Measurements from ENCODE around the gene OLIG2. TPM values are rescaled to one million over a fixed set of nuclear protein-coding genes. Genes with fewer than 3 reads are reported as not detected.
A peak's percentile ranks its signal among the peaks of the same experiment; 100 is the strongest.

OLIG2 gene
- total RNA-seq, 1 donor from 2014 or later: not detected

DNA sequence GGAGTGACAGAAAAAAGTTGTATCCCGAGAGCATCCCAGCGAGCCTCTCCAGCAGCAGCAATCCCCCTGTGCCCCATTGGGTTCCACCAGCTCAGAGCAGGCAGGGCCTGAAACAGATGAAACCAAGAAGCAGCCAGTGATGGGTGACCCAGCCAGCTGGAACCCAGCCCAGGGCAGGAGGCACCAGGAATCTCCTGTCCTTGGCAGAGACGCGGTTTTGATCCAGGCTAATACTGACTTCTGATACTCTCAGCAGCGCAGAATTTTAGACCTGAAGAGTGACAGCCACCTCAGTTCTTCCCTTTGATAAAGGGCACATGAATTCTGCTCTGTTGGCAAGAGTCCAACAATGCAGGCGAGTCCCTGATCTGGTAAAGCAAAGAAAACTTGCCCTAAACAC, 32.8 kb downstream of the OLIG2 start:
- ATAC-seq (peak; percentile 92), DNase-seq (peak; percentile 85)
- intact Hi-C loops (cut with micrococcal nuclease): no loop called here

DNA sequence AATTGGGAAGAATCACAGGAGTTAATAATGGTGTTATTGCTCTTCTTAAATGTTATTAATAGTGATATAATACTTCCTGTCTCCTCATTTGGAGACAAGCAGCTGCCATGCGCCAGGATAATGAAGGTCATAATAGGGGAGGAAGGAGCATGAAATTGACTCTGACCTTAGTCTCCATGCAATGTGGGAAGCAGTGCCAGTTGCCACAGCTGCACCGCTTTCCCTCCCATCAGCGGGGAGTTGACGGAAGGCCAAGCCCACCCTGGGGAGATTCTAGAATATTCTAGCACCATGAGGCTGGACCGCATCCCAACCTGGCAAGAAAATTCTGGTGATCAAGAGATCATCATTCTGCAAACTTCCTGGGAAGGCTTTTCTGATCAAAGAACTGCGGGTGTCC, 33.2 kb downstream of the OLIG2 start:
- intact Hi-C loops (cut with micrococcal nuclease): no loop called here
- DNase-seq (no peak), ATAC-seq (peak; percentile 12)

DNA sequence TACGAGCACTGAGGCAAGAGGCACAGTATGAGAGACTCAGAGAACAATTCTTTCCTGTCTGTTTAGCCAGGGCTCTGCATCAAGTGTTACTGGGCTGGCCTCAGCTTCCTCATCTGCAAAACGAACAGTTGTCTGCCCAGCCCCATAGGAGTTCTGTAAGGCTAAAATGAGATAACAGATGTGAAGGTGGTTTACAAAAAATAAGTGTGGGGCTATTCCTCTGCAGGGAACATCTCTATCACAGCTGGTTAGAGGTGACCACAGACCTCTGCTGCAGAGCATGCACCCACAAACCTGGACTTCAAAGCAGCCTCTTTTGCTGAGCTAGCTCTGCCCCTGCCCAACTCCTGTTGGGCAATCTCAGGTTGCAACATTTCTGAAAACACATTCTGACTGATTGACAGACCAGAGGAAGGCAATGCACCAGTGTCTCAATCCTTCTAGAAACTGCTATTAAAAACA, 33.7 kb downstream of the OLIG2 start:
- intact Hi-C loops (cut with micrococcal nuclease): no loop called here
- ATAC-seq (peak; percentile 61), DNase-seq (no peak)

DNA sequence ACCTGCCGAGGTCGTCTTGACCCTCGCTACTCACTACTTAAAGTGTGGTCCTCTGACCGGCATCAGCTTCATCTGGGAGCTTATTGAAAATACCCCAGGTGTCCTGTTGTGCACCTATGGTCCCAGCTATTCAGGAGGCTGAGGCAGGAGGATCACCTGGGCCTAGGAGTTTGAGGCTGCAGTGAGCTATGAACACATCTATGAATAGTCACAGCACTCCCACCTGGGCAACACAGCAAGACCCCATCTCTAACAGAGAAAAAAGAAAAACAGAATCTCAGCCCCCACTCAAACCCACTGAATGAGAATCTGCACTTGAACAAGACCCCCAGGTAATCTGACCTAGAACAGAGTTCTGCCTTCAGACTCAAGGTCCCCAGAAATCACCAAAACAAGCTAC, 35.5 kb downstream of the OLIG2 start:
- intact Hi-C loops (cut with micrococcal nuclease): no loop called here
- ATAC-seq (no peak), DNase-seq (no peak)

DNA sequence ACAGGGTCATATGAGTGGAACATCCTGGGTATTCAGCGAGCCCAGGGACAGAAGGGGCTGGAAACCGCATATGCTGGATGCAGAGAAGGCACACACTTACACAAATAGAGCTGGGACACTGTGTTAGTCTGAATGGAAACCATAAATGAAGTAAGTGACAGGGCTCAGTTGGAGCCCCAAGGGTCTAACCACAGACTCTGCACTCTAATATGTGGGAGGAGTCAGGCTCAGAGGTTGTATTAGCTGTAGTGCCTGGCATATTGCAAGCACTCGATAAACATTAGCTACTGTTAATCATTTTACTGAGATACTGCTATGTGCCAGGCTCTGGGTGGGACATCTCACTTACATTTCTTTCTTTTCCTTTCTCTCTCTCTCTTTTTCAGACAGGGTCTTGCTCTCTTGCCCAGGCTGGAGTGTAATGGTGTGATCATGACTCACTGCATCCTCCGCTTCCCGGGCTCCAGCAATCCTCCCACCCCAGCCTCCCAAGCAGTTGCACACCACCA, 37.7 kb downstream of the OLIG2 start:
- DNase-seq: no peak
- intact Hi-C loops (cut with micrococcal nuclease): no loop called here
- ATAC-seq: no peak

DNA sequence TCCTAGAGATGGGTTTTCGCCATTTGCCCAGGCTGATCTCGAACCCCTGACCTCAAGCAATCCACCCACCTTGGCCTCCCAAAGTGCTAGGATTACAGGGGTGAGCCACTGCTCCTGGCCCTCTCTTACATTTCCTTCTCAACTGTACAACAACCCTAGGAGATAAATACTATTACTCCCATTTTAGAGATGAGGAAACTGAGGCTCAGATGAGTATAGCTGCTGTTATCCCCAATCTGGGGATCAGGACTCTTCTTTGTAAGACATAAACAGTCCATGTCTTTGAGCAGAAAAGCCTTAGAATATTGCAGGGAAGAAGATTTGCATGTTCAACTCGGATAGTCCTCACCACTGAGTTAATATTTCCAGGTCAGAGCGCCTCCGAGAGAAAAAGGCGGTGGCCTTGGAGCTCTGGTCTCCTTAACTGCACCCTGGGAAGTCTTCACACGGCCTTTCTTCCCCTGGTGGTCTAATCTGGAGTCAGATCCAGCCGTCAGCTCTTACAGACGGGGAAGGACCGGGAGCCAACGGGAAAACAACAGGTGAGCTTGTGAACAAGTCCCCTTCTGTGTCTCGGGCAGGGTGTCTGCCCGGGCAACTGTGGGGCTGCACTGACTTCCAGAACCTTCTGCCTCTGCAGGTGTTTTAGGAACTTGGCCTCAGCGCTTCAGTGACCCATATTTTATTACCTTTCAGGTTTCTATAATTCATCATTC, 38.3 kb downstream of the OLIG2 start:
- intact Hi-C loops (cut with micrococcal nuclease): no loop called here
- DNase-seq: no peak
- ATAC-seq: no peak

DNA sequence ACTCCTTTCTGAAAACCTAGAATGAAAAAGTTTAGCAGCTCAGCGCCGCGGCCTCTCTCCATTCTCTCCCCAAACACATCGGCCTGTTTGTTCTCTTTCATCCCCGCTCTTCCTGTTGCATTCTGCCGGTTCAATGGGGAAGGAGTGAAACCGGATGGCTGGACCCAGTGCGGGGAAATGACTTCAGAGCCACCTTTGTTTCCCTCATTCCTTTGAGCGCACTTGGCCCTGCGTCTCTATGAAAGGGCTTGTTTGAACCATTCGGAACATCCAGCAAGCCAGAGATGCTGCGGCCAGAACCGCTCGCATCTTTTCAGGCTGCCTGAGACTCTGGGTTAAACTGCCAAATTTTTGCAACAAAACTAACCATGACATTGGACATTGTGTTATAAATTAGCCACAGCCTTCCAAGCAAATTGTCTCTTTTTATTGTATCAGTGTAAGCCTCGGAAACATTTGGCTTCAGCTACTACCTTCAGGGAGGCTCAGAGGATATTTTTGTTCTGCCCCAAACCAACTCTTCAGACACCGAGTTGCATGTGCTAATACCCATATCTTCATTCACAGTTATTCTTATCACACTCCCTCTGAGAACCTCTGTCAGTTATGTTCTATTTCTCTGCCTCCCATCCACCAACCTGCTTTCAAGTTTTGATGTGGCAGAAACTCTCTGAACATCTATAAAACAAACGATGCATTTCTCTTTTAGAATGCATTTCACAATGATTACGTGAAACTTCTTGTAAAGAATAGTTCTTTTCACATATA, 39.1 kb downstream of the OLIG2 start:
- DNase-seq: no peak
- intact Hi-C loops (cut with micrococcal nuclease): no loop called here
- no peak for ATAC-seq

DNA sequence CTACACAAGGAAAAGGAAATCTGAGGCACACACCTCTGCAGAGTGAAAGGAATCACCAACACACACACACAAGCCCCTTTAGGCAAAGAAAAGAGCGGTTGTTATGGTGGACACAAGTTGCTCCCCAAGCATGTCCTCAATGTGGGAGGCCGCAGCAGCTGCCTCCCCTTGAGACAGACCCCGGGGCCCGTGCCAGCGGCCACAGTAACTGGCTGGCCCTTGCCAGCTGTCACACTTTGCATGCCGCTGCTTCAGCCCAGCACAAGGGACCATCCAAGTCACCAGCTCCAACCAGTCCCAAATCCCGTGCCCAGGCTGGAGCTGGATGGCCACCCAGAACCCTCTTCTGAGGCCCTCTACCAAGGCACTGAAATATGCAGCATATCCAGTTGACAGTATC, 41.3 kb downstream of the OLIG2 start:
- ATAC-seq: no peak
- DNase-seq: no peak
- intact Hi-C loops (cut with micrococcal nuclease): no loop called here

DNA sequence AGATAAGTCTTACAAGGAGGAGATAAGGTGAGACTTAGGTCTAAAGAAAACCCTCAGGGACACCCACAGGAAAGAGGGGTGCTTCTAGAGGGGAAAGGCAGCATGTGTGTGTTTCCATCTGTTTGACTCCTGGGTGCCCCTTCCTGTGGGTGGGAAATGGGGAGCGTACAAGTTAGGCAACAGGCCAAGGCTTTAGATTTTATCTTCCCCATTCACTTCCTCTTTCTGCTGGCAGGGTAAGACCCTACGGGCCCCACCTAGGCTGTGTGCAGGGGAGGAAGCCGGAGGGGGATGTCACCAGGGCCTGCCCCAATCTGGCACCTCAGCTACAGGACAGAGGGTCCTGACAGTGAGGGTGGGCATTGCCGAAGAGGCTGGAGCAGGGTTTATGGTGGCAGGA, 41.7 kb downstream of the OLIG2 start:
- intact Hi-C loops (cut with micrococcal nuclease): no loop called here
- DNase-seq (no peak), ATAC-seq (no peak)

DNA sequence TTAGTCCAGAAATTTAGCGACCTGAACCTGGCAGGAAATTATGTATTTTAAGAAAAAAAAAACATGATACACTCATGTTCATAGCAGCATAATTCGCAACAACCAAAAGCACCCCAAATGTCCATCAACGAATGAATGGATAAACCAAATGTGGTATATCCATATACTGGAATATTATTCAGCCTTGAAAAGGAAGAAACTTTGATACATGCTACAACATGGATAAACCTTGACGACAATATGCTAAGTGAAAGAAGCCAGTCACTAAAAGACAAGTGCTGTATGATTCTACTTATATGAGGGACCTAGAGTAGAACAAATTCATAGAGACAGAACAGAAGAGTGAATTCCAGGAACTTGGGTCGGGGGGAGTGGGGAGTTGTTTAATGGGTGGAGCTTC, 43.5 kb downstream of the OLIG2 start:
- intact Hi-C loops (cut with micrococcal nuclease): no loop called here
- ATAC-seq: no peak
- DNase-seq: no peak

DNA sequence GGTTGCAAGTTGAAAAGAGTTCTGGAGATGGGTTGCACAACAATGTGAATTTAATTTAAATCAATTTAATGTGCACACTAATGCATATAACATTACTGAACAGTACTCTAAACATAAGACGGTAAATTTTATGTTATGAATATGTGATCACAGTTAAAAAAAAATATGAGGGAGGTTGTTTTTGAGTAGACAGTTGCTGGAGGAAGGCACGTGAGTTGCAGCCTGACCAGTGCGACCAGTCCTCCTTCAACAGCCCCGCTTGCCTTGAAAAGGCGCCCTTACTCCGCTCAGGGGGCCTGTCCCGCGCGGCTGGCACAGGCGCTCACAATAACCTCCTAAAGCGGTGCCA, 43.9 kb downstream of the OLIG2 start:
- ATAC-seq: no peak
- intact Hi-C loops (cut with micrococcal nuclease): no loop called here

DNA sequence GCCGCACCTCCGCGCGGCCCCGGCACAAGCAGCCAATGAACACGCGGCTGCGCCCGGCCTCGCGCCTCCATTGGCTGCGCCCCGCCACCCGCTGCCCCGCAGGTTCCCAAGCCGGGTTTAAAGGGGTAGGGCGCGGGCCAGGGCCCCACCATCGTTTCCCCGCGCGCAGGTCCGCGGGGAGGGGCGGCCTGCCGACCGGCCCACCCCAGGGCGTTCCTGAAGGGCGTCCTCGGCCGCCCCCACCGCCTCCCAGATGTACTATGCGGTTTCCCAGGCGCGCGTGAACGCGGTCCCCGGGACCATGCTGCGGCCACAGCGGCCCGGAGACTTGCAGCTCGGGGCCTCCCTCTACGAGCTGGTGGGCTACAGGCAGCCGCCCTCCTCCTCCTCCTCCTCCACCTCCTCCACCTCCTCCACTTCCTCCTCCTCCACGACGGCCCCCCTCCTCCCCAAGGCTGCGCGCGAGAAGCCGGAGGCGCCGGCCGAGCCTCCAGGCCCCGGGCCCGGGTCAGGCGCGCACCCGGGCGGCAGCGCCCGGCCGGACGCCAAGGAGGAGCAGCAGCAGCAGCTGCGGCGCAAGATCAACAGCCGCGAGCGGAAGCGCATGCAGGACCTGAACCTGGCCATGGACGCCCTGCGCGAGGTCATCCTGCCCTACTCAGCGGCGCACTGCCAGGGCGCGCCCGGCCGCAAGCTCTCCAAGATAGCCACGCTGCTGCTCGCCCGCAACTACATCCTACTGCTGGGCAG, 44.4 kb downstream of the OLIG2 start, which contains the start of gene OLIG1:
TSS of gene OLIG1 (plus strand) at position 148 of the 750 bp plus-strand sequence. CDS start at position 254, 106 bp downstream.
- intact Hi-C loops (cut with micrococcal nuclease): no loop called here
- peak; percentile 82 for DNase-seq
- peak; percentile 98 for ATAC-seq

More for the DNA sequence above, 43.9 kb downstream of the OLIG2 start:
- DNase-seq: no peak

DNA sequence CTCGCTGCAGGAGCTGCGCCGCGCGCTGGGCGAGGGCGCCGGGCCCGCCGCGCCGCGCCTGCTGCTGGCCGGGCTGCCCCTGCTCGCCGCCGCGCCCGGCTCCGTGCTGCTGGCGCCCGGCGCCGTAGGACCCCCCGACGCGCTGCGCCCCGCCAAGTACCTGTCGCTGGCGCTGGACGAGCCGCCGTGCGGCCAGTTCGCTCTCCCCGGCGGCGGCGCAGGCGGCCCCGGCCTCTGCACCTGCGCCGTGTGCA, 44.9 kb downstream of the OLIG2 start:
- DNase-seq (no peak), ATAC-seq (no peak)
- intact Hi-C loops (cut with micrococcal nuclease): no loop called here

DNA sequence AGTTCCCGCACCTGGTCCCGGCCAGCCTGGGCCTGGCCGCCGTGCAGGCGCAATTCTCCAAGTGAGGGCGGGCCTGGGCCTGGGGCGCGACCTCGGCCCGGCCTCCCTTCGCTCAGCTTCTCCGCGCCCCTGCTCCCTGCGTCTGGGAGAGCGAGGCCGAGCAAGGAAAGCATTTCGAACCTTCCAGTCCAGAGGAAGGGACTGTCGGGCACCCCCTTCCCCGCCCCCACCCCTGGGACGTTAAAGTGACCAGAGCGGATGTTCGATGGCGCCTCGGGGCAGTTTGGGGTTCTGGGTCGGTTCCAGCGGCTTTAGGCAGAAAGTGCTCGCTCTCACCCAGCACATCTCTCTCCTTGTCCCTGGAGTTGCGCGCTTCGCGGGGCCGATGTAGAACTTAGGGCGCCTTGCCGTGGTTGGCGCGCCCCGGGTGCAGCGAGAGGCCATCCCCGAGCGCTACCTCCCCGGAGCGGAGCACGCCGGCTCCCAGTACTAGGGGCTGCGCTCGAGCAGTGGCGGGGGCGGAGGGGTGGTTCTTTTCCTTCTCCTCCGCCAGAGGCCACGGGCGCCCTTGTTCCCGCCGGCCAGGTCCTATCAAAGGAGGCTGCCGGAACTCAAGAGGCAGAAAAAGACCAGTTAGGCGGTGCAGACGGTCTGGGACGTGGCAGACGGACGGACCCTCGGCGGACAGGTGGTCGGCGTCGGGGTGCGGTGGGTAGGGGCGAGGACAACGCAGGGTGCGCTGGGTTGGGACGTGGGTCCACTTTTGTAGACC, 45.4 kb downstream of the OLIG2 start:
- DNase-seq (no peak), ATAC-seq (no peak)
- intact Hi-C loops (cut with micrococcal nuclease): no loop called here

DNA sequence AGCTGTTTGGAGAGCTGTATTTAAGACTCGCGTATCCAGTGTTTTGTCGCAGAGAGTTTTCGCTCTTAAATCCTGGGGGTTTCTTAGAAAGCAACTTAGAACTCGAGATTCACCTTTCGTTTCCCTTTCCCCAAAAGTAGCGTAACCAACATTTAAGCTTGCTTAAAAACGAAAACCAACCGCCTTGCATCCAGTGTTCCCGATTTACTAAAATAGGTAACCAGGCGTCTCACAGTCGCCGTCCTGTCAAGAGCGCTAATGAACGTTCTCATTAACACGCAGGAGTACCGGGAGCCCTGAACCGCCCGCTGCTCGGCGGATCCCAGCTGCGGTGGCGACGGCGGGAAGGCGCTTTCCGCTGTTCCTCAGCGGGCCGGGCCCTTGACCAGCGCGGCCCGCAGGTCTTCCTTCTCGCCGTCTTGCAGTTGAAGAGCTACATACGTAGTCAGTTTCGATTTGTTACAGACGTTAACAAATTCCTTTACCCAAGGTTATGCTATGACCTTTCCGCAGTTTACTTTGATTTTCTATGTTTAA, 46.1 kb downstream of the OLIG2 start:
- ATAC-seq (no peak), DNase-seq (no peak)
- intact Hi-C loops (cut with micrococcal nuclease): no loop called here

DNA sequence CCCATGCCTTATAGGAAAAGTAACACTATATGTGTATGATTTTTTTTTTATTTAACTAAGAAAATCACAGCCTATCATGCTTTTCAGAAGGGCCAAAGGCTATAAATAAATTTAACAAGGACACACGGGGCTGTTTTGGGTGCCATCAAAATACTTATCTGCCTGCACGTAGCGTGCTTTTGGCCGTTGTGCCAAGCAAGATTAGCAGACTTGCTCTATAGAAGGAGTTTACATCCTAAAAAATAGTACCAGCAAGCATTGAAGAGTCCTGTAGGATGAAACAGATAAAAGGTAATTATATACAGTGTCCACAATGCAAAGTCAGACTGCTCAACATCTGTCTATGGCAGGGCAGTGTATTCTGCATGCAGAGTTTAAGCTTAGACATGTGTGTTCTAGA, 47.9 kb downstream of the OLIG2 start:
- no peak for DNase-seq
- intact Hi-C loops (cut with micrococcal nuclease): no loop called here
- no peak for ATAC-seq

DNA sequence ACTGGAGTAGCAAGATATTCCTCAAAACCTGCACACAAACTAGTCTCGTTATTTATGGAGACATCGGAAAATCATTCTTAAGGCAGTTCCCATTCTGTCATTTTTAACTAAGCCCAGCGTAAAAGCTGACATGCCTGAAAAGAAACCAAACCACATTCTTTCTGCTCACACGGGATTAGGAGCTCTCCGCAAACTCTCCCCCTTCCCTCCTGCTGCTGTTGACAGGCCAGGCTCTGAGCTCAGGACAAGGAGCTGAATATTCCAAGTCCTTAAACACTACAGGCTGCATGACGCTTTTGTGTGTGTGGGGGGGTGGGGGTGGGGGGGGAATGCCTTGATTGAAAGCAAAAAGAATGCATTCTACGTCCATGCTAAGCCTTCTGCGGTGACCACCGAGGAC, 49.4 kb downstream of the OLIG2 start:
- intact Hi-C loops (cut with micrococcal nuclease): no loop called here
- ATAC-seq (no peak), DNase-seq (no peak)

DNA sequence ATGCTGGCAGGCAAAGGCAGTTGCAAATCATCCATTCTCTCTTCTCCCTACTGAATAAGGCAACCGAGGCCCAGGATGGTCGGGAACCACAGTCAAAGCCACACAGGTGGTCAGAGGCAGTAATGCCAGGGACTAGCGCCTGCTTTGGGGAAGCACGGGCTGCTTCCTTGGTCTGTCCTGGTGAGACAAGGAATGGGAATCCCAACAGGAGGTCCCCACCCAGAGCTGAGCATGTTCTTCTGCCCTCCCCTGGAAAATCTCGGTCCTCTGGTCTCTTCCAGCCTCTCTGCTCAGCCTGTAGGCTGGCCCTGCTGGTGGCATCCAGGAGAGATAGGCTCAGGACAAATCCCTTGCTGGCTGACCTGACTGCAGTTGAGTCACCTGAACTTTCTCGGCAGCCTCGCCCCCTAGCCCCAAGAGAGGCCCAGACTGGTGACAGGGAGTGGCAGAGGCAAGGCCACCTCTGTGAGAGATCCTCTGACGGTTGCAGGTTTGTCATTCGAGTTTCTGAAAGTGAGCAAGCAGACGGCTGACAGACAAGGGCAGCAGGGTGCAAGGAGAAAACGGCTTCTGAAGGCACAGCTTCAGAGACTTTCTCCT, 50.0 kb downstream of the OLIG2 start:
- DNase-seq: no peak
- ATAC-seq: no peak
- intact Hi-C loops (cut with micrococcal nuclease): no loop called here
